K562 (cell line): Measurements from ENCODE around the gene L3MBTL1.

ENCODE experiments used
- CC2D1A ChIP-seq: fragments of 450-650 bp; IDR thresholded peaks from 2 replicates; pipeline ENCODE4 v1.6.1; 2017; ENCODE audit warnings: mild to moderate bottlenecking
- GATA2 ChIP-seq: sonication (generic); formaldehyde crosslinking; IDR thresholded peaks from 2 replicates; pipeline ENCODE4 v1.4.0; 2020; ENCODE audit warnings: mild to moderate bottlenecking, missing genetic modification reagents
- POLR2A ChIP-seq: fragments of 450-650 bp; conservative IDR thresholded peaks from 2 replicates; pipeline ENCODE4 v1.6.1; 2016
- YY1 ChIP-seq, 3 experiments: IDR thresholded peaks; 2 replicates each; pipeline ENCODE4 v1.6.1; 2011; ENCODE audit warnings: low read length in 2 of 3, mild to moderate bottlenecking in 2 of 3, moderate library complexity in 2 of 3, borderline replicate concordance in 1 of 3, control low read depth in 1 of 3, low read depth in 1 of 3; ENCODE audit not compliant: insufficient read depth in 3 of 3, insufficient replicate concordance in 2 of 3, control insufficient read depth in 1 of 3, insufficient read length in 1 of 3; ENCODE audit errors: extremely low read depth in 1 of 3
- TF ChIP-seq, protein P1 (sequence below), 2 experiments: fragments of 450-650 bp in 1 of 2; sonication (generic) in 1 of 2; formaldehyde crosslinking in 1 of 2; IDR thresholded peaks; 2 replicates each; pipeline versions ENCODE4 v1.7.1 to v1.9.0; 2016 to 2022; ENCODE audit warnings: inconsistent platforms in 1 of 2, mild to moderate bottlenecking in 1 of 2, missing genetic modification reagents in 1 of 2

DNA sequence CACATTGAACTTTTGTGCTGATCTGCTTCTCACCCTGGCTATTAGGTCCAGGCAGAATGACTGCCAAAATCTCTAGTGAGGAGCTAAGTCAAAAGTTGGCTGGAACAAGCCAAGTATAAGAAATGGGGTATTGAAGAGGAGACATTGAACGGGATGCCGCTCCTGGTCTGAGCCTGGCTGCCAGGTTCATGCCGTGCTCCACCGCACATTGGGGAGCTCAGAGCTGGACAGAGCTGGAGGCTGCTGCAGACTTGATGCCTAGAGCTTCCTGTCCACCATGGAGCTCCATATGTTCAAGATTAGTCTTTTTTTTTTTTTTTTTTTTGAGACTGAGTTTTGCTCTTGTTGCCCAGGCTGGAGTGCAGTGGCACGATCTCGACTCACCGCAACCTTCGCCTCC lies 79.1 kb downstream of the L3MBTL1 start:
- TF ChIP-seq POLR2A (no peak), YY1 (IDR thresholded peaks at IDR 0.05; ENCODE audit: borderline replicate concordance in 1 of 3, control insufficient read depth in 1 of 3, extremely low read depth in 1 of 3, insufficient read depth in 3 of 3, insufficient read length in 1 of 3, insufficient replicate concordance in 2 of 3, low read depth in 1 of 3, low read length in 2 of 3) (no peak), GATA2 (CRISPR knock-in tag) (no peak), CC2D1A (no peak)
- TF ChIP-seq, protein P1, sequence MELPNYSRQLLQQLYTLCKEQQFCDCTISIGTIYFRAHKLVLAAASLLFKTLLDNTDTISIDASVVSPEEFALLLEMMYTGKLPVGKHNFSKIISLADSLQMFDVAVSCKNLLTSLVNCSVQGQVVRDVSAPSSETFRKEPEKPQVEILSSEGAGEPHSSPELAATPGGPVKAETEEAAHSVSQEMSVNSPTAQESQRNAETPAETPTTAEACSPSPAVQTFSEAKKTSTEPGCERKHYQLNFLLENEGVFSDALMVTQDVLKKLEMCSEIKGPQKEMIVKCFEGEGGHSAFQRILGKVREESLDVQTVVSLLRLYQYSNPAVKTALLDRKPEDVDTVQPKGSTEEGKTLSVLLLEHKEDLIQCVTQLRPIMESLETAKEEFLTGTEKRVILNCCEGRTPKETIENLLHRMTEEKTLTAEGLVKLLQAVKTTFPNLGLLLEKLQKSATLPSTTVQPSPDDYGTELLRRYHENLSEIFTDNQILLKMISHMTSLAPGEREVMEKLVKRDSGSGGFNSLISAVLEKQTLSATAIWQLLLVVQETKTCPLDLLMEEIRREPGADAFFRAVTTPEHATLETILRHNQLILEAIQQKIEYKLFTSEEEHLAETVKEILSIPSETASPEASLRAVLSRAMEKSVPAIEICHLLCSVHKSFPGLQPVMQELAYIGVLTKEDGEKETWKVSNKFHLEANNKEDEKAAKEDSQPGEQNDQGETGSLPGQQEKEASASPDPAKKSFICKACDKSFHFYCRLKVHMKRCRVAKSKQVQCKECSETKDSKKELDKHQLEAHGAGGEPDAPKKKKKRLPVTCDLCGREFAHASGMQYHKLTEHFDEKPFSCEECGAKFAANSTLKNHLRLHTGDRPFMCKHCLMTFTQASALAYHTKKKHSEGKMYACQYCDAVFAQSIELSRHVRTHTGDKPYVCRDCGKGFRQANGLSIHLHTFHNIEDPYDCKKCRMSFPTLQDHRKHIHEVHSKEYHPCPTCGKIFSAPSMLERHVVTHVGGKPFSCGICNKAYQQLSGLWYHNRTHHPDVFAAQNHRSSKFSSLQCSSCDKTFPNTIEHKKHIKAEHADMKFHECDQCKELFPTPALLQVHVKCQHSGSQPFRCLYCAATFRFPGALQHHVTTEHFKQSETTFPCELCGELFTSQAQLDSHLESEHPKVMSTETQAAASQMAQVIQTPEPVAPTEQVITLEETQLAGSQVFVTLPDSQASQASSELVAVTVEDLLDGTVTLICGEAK (IDR thresholded peaks at IDR 0.05) = no peak
- TF ChIP-seq, protein P1 (CRISPR knock-in tag; IDR thresholded peaks at IDR 0.05) = no peak
